ENCODE results near the gene AMDHD2. TPM values are rescaled to one million over a fixed set of nuclear protein-coding genes. Genes with fewer than 3 reads are reported as not detected.

AMDHD2 gene
- total RNA-seq, 6 experiments from 2014 or later, result 15.6 to 19.3 (median 18.6) TPM

DNA sequence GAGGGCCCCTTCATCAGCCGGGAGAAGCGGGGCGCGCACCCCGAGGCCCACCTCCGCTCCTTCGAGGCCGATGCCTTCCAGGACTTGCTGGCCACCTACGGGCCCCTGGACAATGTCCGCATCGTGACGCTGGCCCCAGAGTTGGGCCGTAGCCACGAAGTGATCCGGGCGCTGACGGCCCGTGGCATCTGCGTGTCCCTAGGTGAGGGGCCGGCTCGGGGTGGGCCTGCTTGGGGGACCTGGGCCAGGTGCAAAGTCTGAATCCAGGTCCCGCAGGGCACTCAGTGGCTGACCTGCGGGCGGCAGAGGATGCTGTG lies 7.6 kb downstream of the AMDHD2 start:
- no peak for DNase-seq
- TF ChIP-seq, protein P1, sequence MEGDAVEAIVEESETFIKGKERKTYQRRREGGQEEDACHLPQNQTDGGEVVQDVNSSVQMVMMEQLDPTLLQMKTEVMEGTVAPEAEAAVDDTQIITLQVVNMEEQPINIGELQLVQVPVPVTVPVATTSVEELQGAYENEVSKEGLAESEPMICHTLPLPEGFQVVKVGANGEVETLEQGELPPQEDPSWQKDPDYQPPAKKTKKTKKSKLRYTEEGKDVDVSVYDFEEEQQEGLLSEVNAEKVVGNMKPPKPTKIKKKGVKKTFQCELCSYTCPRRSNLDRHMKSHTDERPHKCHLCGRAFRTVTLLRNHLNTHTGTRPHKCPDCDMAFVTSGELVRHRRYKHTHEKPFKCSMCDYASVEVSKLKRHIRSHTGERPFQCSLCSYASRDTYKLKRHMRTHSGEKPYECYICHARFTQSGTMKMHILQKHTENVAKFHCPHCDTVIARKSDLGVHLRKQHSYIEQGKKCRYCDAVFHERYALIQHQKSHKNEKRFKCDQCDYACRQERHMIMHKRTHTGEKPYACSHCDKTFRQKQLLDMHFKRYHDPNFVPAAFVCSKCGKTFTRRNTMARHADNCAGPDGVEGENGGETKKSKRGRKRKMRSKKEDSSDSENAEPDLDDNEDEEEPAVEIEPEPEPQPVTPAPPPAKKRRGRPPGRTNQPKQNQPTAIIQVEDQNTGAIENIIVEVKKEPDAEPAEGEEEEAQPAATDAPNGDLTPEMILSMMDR (IDR thresholded peaks at IDR 0.05), result no peak
- no peaks in the 10 kb centered on the region; the same call in 1 of the 2 replicates for H3K27me3 Mint-ChIP-seq (ENCODE audit: insufficient read depth)
- H3K9me3 Mint-ChIP-seq, result no peaks in the 10 kb centered on the region
- no peak overlapping the region for H3K27ac Mint-ChIP-seq
- H3K36me3 Mint-ChIP-seq (ENCODE audit: low read depth), result peaks cover 16% of the 10 kb centered on the region
- H3K4me1 Mint-ChIP-seq (ENCODE audit: low read depth), result peaks cover 20% of the 10 kb centered on the region
- no peak overlapping the region for H3K4me3 Mint-ChIP-seq

DNA sequence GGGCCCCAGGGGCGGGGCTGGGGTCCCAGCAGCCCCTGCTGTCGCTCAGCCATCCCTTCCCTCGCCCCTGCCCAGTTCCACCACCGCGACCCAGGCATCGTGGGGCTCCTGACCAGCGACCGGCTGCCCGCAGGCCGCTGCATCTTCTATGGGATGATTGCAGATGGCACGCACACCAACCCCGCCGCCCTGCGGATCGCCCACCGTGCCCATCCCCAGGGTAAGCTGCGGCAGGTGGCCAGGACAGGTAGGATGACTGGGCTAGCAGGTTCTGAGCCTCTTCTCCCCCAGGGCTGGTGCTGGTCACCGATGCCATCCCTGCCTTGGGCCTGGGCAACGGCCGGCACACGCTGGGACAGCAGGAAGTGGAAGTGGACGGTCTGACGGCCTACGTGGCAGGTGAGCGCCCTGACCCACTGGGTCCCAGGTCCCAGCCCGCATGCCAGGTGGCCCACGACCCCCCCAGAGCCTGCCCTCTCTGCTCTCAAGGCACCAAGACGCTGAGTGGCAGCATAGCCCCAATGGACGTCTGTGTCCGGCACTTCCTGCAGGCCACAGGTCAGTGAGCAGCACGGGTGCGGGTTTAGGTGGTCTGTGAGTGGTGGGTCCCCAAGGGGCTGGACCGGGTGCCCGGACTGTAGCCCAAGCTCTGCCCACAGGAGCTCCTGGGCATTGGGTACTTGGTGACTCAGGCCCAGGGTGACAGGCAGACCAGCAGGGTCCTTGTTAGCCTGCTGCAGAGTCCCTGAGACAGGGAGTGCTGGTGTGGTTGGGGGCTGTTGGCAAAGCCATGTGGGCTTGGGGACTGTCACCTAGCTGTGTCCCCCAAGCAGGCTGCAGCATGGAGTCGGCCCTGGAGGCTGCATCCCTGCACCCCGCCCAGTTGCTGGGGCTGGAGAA lies 8.2 kb downstream of the AMDHD2 start:
- peaks cover 23% of the 10 kb centered on the region for H3K4me1 Mint-ChIP-seq (ENCODE audit: low read depth)
- DNase-seq, result no peak
- TF ChIP-seq, protein P1 (IDR thresholded peaks at IDR 0.05), result no peak
- H3K4me3 Mint-ChIP-seq, result no peak overlapping the region
- H3K27me3 Mint-ChIP-seq (ENCODE audit: insufficient read depth), result no peaks in the 10 kb centered on the region; the same call in 1 of the 2 replicates
- H3K9me3 Mint-ChIP-seq, result no peaks in the 10 kb centered on the region
- peaks cover 16% of the 10 kb centered on the region for H3K36me3 Mint-ChIP-seq (ENCODE audit: low read depth)
- H3K27ac Mint-ChIP-seq, result no peak overlapping the region

DNA sequence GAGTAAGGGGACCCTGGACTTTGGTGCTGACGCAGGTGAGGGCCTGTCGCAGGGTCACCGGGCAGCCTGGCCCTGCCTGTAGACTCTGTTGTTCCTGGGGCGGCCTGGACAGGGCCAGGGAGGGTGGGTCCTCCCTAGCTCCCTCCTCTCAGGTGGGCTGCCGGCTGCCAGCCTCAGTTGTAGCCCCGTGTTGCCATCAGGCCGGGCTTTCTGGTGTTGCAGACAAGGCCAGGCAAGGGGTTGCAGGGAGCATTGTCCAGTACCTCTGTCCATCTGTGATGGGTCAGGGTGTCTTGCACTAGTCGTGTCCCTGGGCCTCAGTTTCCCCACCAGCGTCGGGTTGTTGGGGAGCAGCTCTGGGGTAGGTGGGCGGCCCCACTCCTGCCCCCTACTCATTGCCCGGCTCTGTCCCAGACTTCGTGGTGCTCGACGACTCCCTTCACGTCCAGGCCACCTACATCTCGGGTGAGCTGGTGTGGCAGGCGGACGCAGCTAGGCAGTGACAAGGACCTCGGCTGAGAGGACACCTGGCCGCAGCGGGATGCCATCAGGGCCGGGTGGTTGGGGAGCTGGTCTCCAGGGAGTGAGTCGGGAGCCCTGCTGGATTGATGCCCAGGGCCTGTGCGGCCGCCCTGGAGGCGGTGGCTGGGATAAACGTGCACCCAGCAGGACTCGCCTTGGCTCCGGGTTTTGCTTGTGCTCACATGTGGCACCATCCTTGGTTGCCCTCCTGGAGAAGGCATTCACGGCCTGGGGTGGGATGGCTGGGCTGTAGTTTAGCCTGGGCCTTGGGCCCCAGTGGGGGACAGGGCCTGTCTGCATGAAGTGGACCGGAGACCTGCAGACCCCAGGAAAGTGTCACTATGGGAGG lies 9.1 kb downstream of the AMDHD2 start:
- Mint-ChIP-seq H3K4me1 (ENCODE audit: low read depth) (peaks cover 23% of the 10 kb centered on the region), H3K36me3 (ENCODE audit: low read depth) (peaks cover 9% of the 10 kb centered on the region)
- TF ChIP-seq, protein P1 (IDR thresholded peaks at IDR 0.05), result peak; percentile 40

DNA sequence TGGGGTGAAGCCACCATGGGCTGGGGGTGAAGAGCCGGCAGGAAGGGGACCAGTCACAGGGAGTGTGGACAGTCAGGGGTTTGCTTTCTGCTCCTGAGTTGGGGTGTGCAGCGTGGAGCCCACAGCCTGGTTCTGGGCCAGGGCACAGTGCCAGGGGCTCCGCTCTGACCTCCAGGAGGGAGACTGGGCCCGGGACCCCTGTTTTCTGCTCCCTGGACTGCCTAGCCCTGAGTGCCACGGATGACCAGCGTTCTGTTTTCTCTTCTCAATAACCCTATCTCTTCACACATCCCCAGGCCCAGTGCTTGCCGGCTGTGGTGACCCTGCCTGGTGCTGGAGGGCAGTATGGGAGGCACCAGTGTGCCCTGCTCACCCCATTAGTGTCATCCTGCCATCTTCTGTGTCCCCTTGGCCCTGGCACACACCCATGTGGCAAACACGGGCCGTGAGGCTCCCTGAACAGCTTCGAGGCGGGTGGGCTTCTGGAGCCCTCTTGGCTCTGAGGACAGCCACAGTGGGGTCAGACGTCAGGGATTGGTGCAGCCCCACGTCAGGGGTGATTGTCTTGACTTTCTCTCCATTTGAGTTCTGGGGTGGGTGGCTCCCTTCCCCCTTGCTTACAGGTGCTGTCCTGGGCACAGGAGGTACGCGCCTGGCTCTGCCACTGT lies 9.9 kb downstream of the AMDHD2 start:
- peaks cover under 1% of the 10 kb centered on the region; the same call in 1 of the 2 replicates for H3K36me3 Mint-ChIP-seq (ENCODE audit: low read depth)
- no peak for DNase-seq
- H3K27ac Mint-ChIP-seq, result peak overlapping the region; percentile 29; the same call in 1 of the 2 replicates
- peaks cover 4% of the 10 kb centered on the region for H3K27me3 Mint-ChIP-seq (ENCODE audit: insufficient read depth)
- H3K4me1 Mint-ChIP-seq (ENCODE audit: low read depth), result peaks cover 28% of the 10 kb centered on the region
- TF ChIP-seq, protein P1 (IDR thresholded peaks at IDR 0.05), result no peak
- no peak overlapping the region for H3K4me3 Mint-ChIP-seq
- H3K9me3 Mint-ChIP-seq, result no peaks in the 10 kb centered on the region

More for the DNA sequence above, 9.1 kb downstream of the AMDHD2 start:
- no peaks in the 10 kb centered on the region for H3K9me3 Mint-ChIP-seq
- no peak for DNase-seq
- no peak overlapping the region for H3K4me3 Mint-ChIP-seq
- peaks cover 4% of the 10 kb centered on the region for H3K27me3 Mint-ChIP-seq (ENCODE audit: insufficient read depth)
- H3K27ac Mint-ChIP-seq, result no peak overlapping the region

DNA sequence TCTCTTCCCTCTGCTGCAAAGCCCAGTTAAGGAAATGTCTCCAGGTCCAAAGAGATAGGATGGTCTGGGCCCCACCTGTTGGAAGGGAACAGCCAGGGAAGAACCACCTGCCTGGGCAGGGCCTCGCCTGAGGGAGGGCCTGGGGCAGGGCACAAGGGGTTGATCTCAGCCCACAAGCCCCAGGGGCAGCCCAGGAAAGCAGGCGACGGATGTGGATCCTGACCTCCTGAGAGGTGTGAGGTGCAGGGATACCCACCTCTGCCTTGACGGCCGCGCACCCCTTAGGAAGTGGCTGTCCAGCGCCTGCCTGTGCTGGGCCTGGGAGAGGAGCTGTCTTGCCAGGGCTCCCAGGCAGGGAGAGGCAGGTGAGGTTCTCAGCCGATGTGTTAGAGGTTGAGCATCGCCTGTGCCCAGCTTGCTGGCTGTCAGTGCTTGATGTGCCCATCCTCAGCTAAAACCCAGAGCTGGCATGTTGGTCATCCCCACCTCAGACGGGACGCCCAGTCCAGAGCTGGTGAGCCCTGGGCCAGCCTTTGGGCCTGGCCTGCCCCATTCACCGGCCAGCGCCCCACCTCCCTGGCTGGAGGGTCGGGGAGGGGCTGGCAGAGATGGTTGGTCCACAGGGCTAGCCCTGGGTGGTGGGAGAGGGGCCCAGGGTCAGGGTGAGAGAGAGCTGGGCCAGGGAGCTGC lies 10.6 kb downstream of the AMDHD2 start:
- H3K9me3 Mint-ChIP-seq, result peaks cover 3% of the 10 kb centered on the region; the same call in 1 of the 2 replicates
- peaks cover 5% of the 10 kb centered on the region for H3K27me3 Mint-ChIP-seq (ENCODE audit: insufficient read depth)
- TF ChIP-seq, protein P1 (IDR thresholded peaks at IDR 0.05), result no peak
- H3K27ac Mint-ChIP-seq, result peak overlapping the region; percentile 93
- H3K4me3 Mint-ChIP-seq, result peak overlapping the region; percentile 89
- peaks cover 3% of the 10 kb centered on the region for H3K36me3 Mint-ChIP-seq (ENCODE audit: low read depth)
- DNase-seq, result no peak
- peaks cover 35% of the 10 kb centered on the region for H3K4me1 Mint-ChIP-seq (ENCODE audit: low read depth)
